Amniotic stem cell (primary cell): ENCODE data around the gene ZNF101.
"Not testable (repeated sequence)": the region's sequence is repeated elsewhere in the genome, so short reads cannot be mapped to it uniquely, and the experiment has no call there.

ENCODE experiments used
- DNase-seq: peaks from one replicate; lab custom pipeline; 2025; lab: John Stamatoyannopoulos, UW

The ZNF101 gene

DNA sequence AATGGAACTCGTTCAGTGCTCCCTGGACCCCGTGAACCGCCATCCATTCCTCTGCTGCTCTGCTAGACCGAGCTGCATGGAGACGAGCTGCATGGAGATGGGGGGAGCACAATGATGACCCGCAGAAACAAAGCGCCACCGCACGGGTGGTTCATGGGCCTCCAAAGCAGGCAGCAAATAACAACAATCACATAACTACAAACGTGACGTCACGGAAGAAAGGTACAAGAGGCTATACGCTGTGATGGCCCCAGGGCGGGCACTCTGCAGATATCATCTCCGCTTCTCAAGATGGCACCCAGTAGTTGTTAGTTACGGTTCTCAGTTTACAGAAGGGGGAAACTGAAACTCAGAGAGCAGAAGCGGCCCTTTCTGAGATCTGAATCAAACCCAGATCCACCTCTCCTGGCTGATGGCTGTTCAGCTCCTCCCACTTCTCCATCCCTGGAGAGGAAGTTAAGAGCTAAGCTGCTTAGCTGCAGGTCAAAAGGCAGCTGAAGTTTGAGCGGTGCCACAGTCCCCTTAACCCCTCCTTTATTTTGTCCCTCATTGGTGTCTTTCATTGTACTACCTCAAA lies 6.9 kb upstream of the ZNF101 start:
- DNase-seq, result no peak

DNA sequence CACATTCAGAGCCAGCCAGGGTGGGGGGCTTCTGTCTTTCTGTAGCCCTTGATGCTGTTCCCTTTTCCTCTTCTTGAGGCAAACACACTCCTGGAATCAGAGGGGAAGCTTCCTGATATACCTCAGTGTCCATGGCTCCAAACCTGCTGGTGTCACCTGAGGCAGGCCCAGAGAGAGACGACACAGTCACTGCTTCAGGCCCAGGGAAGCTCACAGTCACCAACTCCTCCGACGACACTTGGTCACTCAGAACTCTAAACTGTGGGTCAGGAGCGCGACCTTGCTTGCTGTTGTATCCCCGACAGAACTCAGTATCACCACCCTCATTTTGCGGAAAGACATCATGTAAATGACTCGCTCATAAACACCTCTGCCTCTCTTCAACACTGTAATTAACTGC lies 6.3 kb upstream of the ZNF101 start:
- no peak for DNase-seq

DNA sequence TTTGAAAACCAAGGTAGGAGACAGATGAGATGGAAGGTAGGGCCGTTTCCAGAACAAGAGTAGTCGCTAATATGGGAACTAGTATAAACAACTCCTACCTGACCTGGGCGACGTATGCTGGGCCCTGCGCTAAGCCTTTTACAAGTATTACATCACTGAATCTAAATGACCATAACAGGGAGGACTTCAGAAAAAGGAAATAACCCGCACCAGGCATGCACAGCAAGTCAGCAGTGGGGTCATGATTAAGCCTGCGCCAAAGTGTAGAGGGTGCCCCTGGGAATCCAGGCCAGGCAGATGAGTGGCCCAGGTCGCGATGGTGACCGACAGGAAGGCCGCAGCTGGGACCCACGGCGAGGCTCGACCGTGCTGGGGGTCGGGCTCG lies 5.8 kb upstream of the ZNF101 start:
- no peak for DNase-seq

DNA sequence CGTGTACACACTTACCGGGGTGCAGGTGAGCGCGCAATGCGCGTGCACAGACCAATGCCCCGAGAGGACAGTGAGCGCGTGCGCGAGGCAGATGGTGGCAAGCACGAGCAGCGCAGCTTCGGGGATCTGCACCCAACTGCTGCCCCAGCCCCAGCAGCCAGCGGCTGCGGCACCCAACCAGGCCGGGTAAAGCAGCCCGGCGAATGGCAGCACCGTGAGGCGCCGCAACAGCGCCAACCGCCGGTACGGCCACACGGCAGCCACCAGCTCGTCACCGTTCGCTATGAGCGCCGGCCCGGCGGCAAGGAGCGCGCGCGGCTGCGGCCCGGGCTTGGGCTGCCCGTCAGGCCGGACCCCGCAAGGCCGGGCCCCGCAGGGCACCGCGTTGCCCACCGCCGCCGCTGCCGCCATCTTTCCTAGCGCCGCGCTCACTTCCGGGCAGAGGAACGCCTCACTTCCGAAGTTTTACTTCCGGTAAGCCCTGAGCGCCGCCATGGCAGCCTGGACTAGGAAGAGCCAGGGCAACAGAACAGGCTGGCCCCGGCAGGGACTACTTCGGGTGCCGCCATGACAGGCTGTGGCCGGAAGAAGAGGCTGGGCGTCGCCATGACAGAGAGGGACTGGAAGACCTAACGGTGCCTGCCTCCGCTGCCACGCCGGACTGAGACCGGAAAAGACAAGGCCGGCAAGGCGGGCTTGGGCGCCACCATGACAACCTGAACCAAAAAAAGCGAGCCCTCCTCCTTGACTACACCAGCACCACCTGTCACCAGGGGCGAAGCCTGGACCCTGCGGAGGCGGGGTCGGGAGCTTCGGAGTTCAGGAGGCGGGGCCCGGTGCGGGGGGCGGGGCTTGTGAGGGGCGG lies 5.2 kb upstream of the ZNF101 start, which contains the start of gene ATP13A1:
TSS of gene ATP13A1 (minus strand) at position 421 of the 865 bp plus-strand sequence. CDS start at position 411, 10 bp downstream.
- peak; percentile 94 for DNase-seq

DNA sequence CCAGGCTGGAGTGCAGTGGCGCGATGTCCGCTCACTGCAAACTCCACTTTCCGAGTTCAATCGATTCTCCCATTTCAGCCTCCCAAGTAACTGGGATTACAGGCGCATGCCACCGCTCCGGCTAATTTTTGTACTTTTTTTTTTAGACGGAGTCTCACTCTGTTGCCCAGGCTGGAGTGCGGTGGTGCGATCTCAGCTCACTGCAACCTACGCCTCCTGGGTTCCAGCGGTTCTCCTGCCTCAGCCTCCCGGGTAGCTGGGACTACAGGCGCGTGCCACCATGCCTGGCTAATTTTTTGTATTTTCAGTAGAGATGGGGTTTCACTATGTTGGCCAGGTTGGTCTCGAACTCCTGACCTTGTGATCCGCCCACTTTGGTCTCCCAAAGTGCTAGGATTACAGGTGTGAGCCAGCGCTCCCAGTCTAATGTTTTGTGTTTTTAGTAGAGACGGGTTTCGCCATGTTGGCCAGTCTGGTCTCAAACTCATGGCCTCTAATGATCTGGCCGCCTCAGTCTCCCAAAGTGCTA lies 3.2 kb upstream of the ZNF101 start:
- not testable (repeated sequence) for DNase-seq

DNA sequence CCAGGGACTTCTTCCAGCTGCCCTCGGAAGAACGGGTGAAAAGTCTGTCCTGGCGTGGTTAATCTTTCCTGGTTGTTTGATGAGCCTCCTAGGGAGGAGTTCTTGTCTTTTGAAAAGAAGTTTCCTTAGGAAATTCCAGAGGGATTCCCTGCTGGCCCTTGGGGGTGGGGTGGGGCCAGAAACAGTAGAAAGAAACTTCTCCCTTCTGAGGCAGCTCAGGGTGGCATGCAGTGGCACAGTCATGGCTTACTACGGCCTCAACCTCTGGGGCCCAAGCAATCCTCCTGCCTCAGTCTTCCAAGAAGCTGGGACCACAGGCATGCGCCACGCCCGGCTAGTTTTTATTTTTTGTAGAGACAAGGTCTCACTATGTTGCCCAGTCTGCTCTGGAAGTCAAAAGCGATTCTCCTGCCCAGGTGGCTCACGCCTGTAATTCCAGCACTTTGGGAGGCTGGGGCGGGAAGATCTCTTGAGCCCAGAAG lies 1.5 kb downstream of the ZNF101 start:
- no peak for DNase-seq

DNA sequence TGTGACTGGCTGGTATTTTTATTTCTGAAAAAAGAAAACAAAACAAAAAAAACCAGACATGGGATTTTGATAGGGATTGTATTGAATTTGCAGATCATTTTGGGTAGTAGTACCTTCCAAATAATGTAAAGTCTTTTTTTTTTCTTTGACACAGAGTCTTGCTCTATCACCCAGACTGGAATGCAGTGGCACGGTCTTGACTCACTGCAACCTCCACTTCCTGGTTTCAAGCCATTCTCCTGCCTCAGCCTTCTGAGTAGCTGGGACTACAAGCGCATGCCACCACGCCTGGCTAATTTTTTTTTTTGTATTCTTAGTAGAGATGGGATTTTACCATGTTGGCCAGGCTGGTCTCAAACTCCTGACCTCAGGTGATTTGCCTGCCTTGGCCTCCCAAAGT lies 4.2 kb downstream of the ZNF101 start:
- no peak for DNase-seq

DNA sequence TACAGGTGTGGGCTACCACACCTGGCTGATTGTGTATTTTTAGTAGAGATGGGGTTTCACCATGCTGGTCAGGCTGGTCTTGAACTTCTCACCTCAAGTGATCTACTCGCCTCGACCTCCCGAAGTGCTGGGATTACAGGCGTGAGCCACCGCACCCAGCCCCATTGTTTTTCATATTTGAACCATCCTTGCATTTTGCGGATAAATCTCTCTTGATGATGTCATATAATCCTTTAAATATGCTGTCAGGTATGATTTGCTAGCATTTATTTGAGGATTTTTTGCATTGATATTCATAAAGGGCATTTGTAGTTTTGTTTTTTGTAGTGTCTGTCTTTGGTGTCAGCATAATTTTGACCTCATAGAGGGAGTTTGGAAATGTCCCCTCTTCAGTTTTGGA lies 5.7 kb downstream of the ZNF101 start:
- DNase-seq, result no peak

DNA sequence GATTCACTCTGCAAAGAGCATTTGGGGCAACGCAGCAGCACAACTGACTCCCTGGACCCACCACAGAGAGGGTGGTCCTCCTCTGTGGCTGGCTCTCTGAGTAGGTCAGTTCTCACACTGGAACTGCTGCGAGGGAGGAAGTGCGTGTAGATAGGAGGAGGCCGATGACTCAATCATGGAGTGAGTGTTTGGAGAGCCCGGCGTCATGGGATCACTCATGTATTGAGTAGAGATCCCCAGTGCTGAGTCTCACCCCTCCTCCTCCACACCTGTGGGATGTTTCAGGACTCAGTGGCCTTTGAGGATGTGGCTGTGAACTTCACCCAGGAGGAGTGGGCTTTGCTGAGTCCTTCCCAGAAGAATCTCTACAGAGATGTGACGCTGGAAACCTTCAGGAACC lies 8.9 kb downstream of the ZNF101 start:
- DNase-seq, result no peak

DNA sequence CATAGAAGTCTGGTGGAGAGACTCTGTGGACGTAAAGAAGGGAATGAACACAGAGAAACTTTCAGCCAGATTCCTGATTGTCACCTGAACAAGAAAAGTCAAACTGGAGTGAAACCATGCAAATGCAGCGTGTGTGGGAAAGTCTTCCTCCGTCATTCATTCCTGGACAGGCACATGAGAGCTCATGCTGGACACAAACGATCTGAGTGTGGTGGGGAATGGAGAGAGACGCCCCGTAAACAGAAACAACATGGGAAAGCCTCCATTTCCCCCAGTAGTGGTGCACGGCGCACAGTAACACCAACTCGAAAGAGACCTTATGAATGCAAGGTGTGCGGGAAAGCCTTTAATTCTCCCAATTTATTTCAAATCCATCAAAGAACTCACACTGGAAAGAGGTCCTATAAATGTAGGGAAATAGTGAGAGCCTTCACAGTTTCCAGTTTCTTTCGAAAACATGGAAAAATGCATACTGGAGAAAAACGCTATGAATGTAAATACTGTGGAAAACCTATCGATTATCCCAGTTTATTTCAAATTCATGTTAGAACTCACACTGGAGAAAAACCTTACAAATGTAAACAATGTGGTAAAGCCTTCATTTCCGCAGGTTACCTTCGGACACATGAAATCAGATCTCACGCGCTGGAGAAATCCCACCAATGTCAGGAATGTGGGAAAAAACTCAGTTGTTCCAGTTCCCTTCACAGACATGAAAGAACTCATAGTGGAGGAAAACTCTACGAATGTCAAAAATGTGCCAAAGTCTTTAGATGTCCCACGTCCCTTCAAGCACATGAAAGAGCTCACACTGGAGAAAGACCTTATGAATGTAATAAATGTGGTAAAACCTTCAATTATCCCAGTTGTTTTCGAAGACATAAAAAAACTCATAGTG lies 10.8 kb downstream of the ZNF101 start:
- no peak for DNase-seq

DNA sequence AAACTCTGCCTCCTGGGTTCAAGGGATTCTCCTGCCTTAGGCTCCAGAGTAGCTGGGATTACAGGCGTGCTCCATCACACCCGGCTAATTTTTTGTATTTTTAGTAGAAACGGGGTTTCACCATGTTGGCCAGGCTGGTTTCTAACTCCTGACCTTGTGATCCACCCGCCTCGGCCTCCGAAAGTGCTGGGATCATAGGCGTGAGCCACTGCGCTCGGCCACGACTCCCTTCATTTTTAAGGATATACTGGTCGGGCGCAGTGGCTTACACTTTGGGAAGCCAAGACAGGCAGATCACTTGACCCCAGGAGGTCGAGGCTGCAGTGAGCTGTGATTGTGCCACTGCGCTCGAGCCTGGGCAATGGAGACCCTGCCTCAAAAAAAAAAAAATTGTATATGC lies 17.5 kb downstream of the ZNF101 start:
- not testable (repeated sequence) for DNase-seq

DNA sequence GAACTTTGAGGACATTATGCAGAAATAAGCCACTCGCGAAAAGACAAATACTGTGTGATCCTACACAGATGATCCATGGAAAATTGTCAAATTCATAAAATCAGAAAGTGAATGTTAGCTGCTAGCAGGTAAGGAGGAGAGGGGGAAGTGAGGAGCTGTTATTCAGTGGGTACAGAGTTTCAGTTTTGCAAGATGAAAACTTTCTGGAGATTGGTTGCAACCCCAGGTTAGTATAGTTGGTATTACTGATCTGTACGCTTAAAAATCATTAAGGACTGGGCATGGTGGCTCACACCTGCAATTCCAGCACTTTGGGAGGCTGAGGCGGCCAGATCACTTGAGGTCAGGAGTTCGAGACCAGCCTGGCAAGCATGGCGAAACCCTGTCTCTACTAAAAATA lies 17.9 kb downstream of the ZNF101 start:
- DNase-seq, result no peak

DNA sequence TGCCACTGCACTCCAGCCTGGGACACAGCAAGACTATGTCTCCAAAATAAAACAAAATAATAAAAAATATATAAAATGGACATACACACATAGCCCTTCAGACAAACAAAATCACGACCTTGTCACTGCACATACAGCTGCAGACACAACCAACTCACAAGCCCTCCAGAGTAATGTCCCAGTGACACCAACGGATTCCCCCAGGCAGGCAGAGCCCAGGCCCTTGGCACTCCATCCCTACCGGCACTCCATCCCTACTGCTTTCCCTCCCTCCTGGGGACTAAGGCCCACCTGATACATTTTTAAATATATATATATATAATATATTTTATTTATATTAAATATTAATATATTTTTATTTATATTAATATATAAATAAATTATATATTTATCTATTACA lies 18.5 kb downstream of the ZNF101 start:
- DNase-seq, result no peak

DNA sequence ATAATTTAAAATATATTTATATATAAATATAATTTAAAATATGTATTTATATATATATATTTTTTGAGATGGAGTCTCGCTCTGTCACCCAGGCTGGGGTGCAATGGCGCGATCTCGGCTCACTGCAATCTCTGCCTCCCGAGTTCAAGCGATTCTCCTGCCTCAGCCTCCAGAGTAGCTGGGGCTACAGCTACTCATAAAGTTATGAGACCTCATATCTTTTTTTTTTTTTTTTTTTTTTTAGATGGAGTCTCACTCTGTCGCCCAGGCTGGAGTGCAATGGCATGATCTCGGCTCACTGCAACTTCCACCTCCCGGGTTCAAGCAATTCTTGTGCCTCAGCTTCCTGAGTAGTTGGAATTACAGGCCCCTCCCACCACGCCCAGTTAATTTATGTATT lies 20.4 kb downstream of the ZNF101 start:
- not testable (repeated sequence) for DNase-seq

DNA sequence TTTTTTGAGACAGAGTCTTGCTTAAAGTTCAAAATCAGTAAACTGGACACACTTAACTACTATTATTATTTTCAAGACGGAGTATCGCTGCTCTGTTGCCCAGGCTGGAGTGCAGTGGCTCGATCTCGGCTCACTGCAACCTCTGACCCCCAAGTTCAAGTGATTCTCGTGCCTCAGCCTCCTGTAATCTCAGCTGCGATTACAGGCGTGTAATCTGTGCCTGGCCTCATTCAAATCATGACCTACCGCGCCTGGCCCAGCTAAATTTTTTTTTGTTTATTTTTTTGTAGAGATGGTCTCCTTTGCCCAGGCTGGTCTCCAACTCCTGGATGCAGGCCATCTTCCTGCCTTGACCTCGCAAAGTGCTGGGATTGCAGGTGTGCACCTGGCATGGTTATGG lies 23.0 kb downstream of the ZNF101 start:
- no peak for DNase-seq

DNA sequence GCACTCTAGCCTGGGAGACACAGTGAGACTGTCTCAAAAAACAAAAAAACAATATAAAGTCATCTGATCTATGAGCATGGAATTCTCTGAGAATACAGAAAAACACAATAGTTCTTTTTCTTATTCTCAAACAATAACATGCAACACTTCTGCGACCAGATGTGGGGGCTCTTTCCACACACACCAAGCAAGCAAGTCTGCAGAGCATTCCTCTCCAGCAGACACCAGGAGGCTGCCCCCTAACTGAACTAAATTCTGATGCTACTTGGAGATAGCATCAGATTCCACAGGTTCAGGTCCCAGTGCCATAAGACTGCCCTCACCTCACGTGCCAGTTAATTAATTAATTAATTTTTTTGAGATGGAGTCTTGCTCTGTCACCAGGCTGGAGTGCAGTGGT lies 27.7 kb downstream of the ZNF101 start:
- no peak for DNase-seq

DNA sequence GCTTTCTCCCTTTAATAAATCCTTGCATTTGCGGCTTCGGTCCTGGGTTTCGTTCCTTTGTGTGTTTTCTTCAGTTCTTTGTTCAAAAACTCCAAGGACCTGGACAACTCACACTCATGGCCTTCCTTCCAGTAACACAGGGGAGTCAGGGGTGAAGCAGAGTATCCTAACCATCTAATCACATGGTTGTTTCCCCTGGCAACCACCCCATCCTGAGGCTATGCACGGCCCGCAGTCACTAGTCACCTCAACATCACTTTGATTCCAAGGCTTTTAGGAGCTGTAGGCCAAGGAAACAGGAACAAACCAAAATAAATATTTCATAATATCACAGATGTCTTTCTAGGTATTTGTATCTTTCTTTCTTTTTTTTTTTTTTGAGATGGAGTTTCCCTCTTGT lies 28.9 kb downstream of the ZNF101 start:
- no peak for DNase-seq

DNA sequence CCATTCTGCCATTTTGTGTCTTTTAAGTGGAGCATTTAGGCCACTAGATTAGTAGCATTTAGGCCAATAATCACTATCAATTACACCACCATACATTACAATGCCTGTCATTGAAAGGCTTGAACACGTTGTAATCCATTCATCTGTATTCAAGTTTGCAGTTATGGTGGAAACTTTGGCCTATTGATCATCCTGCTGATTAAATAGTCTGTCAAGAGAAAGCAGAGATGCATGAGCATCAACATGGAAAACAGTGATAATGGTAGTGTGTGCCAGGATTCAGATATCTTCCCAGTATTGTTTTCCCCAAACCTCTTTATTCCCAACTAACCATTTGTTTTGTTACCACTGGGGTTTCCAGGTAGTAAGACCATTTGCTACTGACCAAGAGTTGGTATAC lies 31.9 kb downstream of the ZNF101 start:
- DNase-seq, result not testable (repeated sequence)

DNA sequence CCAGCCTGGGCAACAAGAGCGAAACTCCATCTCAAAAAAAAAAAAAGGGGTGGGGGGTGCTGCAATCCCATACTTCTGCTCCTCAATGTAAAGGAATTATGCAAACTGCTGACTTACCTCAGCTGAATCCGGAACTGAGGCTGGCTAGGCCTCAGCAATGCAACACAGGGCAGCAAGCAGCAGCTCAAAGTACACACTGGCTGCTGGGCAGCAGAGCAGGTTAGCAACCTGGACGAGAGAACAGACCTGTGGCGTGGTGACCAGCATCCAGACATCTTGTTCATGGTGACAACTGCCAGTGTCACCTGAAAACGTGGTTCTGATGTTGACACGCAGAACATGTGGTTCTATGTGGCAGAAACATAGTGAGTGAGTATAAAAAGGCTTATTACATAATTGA lies 36.2 kb downstream of the ZNF101 start:
- no peak for DNase-seq

DNA sequence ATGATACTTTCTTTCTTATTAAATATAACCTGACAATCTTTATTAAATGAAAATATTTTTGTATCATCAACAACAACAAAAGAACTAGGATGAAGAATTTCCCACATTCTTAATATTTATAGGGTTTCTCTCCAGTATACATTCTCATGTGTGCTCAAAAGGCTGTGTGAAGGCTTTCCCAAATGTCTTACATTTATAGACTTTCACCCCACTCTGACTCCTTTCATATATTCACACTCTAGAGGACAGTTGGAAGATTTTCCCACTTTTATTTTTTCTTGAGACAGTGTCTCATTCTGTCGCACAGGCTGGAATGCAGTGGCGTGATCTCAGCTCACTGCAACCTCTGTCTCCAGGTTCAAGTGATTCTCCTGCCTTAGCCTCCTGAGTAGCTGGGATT lies 41.9 kb downstream of the ZNF101 start:
- no peak for DNase-seq

DNA sequence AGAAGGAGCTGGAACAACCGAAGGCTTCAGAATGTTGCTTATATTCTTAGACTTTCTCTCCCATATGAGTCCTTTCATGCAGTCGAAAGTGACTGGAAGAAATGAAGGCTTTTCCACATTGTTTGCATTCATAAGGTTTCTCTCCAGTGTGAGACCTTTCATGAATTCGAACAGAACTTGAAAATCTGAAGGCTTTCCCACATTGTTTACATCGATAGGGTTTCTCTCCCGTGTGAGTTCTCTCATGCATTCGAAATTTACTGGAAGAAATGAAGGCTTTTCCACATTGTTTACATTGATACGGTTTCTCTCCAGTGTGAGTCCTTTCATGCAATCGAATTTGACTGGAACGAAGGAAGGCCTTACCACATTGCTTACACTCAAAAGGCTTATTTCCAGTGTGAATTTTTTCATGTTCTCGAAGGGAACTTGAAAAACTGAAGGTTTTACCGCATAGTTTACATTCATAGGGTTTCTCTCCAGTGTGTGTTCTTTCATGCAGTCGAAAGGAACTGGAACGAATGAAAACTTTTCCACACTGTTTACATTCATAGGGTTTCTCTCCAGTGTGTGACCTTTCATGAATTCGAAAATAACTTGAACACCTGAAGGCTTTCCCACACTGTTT lies 42.8 kb downstream of the ZNF101 start:
- no peak for DNase-seq
